GM04504 (cell line): ENCODE results near the gene SPATA3.
"Not testable (repeated sequence)": the region's sequence is repeated elsewhere in the genome, so short reads cannot be mapped to it uniquely, and the experiment has no call there.

Source experiments
- DNase-seq: peaks from one replicate; pipeline ENCODE4 v3.0.0-alpha.2; 2012; ENCODE audit warnings: low read depth

Gene SPATA3

GRCh38 chr2:230995821-230996220, at the start of gene SPATA3:
Gene SPATA3 (plus strand): TSS chr2:230996121. CDS start chr2:230996234, 113 bp downstream.
- DNase-seq = no peak

- DNase-seq = no peak
Measured at GRCh38 chr2:230946429-230947234, 49.3 kb upstream of the SPATA3 start.

DNA sequence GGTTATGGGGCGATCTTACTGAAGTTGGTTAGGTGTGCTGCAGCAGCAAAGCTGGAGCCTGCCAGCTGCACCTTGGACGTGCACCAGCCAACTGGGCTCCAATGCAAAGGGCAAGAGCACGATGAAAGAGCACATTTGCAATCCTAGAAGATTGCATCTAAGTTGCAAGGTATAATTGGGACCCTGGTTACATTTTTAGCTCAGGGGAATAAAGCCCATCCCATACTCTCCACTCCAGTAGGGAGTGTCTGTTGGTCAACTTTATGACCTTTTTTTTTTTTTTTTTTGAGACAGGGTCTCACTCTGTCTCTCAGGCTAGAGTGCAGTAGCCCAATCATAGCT, 48.7 kb upstream of the SPATA3 start:
- no peak for DNase-seq

GRCh38 chr2:230947908-230948365, 48.0 kb upstream of the SPATA3 start:
- no peak for DNase-seq

GRCh38 chr2:230949966-230950873, 45.7 kb upstream of the SPATA3 start:
- no peak for DNase-seq

GRCh38 chr2:230950874-230951339, 45.0 kb upstream of the SPATA3 start:
- DNase-seq = no peak

GRCh38 chr2:230951396-230951795, 44.5 kb upstream of the SPATA3 start:
- no peak for DNase-seq

DNA sequence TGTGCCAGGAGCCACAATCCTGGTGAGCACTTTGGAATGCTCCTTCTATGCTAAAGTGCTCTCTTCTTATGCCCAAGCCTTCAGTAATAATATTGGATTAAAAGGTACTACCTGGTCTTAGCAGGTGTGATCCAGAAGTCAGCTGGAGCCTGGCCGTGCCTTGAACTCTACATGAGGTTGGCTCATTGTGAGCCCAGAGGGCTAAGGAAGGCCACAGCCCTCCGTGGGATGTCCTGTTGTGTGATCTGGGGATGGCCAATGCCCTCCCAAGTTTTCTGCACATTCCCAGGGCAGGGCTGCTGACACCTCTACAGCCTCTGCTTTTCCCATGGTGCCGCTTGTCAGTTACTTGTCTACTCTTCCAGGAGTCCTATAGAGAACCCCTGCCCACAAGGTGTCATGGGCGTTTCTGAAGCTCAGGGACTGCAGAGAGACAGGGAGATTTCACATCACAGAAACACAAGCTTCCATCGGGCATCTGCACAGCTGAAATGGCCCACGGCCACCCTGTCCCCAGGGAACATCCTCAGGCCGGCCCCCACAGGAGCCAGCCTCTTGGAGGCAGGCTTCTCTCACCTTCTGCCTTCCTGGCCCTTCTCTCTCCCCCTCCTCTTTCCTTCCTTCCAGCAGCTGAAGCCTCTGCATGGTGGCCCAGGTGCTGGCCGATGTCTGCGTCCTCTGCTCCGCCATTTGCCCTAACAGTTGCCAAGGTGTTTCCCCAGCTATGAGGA, 43.5 kb upstream of the SPATA3 start:
- no peak for DNase-seq

- DNase-seq = no peak
Measured at GRCh38 chr2:230953845-230954244, 42.1 kb upstream of the SPATA3 start.

DNA sequence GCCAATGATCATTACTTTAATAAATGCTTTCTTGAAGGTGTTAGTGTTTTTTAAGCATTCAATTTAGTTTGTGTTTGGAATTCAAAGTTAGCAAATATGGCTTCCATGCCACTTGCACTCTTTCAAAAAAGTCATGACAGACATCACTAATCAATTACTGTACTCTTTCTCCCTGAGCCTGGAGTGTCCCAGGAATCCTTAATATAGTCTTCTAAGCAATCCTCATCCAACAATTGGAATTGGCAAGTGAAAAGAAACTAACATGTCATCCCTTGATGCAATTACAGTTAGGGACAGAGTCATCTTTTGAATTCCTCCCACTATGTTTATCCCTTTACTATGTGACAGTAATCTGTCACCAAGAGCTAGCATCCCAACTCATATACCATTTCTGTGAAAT, 41.2 kb upstream of the SPATA3 start:
- no peak for DNase-seq

DNA sequence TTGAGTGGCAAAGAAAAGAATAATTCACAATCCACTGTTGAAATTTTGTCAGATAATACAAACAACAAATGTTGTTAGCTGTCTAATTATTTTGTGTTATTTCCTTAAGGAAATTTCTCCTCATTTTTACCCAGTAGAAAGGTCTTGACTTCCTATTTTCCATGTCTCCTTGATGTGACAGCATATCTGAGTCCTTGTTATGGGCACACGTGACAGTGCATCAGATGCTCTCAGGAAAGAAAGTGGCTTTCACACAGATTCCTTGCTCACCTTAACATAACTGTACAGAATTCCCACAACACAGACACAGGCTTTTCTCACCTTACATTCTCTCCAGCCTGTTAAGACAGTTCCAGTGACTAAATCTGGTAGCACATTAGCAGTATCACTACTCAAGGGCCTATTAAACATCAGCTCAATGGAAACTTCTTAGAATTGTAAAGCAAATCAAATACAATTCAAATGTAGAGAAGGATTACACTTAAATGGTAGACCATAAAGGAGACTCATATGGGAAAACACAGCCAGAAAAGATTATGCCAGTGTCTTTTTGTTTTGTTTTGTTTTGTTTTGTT, 40.7 kb upstream of the SPATA3 start:
- no peak for DNase-seq

DNA sequence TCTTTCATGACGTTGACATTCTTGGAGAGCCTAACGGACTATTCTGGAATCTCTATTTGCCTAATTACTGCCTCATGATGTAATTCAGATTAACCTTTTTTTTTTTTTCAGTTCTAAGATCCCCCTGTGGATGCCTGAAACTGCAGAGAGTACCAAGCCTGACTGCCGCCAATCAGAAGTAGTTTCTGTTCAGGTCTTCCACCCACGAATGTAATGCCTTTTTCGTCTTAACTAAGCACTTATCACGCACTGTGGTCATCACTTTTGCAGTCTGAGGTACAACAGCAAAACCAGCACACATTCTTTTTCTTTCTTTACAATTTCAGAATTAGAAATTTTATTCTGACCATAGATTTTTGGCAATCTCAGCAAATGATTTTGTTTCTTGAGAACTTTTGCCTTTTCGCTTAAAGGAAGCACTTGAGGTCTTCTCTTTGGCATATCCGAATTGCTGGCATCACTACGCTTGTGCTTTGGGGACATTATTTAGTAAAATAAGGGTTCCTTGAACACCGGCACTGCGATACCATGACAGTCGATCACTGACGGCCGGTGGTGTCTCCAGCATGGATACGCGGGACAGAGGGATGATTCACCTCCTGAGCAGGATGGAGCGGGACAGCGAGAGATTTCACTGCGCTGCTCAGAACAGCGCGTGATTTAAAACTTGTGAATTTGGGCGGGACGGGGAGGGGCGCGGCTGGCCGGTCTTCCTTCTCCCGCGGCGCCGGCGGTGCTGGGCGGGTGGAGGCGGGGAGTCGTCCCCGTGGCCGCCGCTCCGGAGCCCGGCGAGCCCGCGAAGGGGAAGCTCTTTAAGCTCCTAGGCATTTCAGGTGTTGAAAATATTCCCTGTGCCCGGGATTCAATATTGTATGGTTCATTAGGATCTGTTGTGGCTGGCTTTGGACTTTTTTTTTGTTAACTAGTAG, 38.8 kb upstream of the SPATA3 start:
- DNase-seq = peak; percentile 14

- no peak for DNase-seq
Measured at GRCh38 chr2:230957756-230958391, 38.0 kb upstream of the SPATA3 start.

- no peak for DNase-seq
Measured at GRCh38 chr2:230958820-230959756, 36.8 kb upstream of the SPATA3 start.

GRCh38 chr2:230960026-230960425, 35.9 kb upstream of the SPATA3 start:
- DNase-seq = no peak

DNA sequence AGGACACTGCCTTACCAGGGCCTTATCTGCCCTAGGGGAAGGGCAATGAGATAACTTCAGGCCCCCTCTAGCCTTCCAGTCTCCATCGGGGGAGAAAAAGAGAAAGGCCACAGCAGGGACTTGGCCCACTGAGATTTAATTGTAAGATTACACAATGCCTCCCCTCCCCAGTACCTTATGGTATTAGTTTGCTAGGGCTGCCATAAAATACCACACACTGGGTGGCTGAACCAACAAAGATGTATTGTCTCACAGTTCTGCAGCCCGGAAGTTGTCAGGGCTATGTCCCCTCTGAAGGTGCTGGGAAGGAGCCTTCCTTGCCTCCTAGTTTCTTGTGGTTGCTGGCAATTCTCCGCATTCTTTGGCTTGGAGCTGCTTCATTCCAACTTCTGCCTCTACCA, 34.8 kb upstream of the SPATA3 start:
- no peak for DNase-seq

- DNase-seq = no peak
Measured at GRCh38 chr2:230964136-230964730, 31.7 kb upstream of the SPATA3 start.

GRCh38 chr2:230967113-230967512, 28.8 kb upstream of the SPATA3 start:
- DNase-seq = no peak

GRCh38 chr2:230968314-230968713, 27.6 kb upstream of the SPATA3 start:
- DNase-seq = not testable (repeated sequence)
